Mesodermal cell (in vitro differentiated cells): ENCODE results near the gene EXOC3L2.
"Not testable (repeated sequence)": the region's sequence is repeated elsewhere in the genome, so short reads cannot be mapped to it uniquely, and the experiment has no call there.

Experiments used
- H3K27ac ChIP-seq: 2 replicates; pipeline ENCODE4 v1.7.0; 2013; ENCODE audit warnings: mild to moderate bottlenecking, low read depth, low read length, moderate library complexity; ENCODE audit not compliant: severe bottlenecking
- H3K36me3 ChIP-seq: 2 replicates; pipeline ENCODE4 v1.7.1; 2013; ENCODE audit warnings: mild to moderate bottlenecking, low read length, moderate library complexity; ENCODE audit not compliant: control insufficient read depth, insufficient read depth
- H3K4me1 ChIP-seq: one replicate; pipeline ENCODE4 v1.7.1; 2013; ENCODE audit warnings: mild to moderate bottlenecking, low read length; ENCODE audit not compliant: insufficient read depth, control insufficient read depth, poor library complexity, severe bottlenecking
- H3K4me3 ChIP-seq: 2 replicates; pipeline ENCODE4 v1.7.0; 2013; ENCODE audit warnings: low read length, control low read depth, mild to moderate bottlenecking; ENCODE audit not compliant: insufficient read depth, poor library complexity, severe bottlenecking; ENCODE audit errors: extremely low read depth
- H3K9me3 ChIP-seq: 2 replicates; pipeline ENCODE4 v1.7.1; 2013; ENCODE audit warnings: mild to moderate bottlenecking, low read length, moderate library complexity; ENCODE audit not compliant: control insufficient read depth
- WGBS, 2 experiments: methylation state at CpG; one replicate each; pipeline ENCODE4 v1.1.5; 2013; ENCODE audit warnings: missing lambda C conversion rate in 2 of 2; ENCODE audit not compliant: insufficient coverage in 2 of 2; 5-methylcytosine and 5-hydroxymethylcytosine counted together

The EXOC3L2 gene

DNA sequence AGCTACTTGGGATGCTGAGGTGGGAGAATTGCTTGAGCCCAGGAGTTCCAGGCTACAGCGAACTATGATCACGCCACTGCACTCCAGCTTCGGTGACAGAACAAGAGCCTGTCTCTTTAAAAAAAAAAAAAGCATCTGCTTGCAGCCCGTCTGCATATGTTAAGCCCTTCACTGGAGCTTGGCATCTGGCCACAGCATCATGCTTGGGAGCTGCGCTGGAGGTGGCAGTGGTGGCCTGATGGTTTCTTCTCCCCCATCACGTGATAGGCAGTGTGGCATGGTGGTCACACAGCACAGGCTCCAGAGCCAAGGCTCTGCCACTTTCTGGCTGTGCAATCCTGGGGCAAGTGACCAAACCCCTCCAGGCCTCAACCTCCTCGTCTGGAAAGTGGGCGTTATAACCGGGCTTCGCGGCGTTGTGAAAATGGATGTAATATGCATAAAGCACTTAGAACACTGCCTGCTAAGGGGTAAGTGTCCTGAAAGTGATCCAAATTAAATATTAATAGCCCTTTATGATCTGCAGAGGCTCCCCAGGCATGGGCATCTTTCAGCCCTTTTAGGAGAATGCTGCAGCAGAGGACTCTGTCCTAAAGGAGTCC is 30.3 kb upstream of the EXOC3L2 start:
- 86 to 95% methylated on average over 7 to 8 of the region's 12 CpGs for WGBS, 2 experiments
- H3K27ac ChIP-seq, result no peak overlapping the region

GRCh38 chr19:45273521-45273855 is 28.3 kb upstream of the EXOC3L2 start:
- Histone ChIP-seq H3K36me3 (peaks cover 91% of the 10 kb centered on the region), H3K4me3 (no peak overlapping the region), H3K27ac (no peak overlapping the region), H3K9me3 (no peaks in the 10 kb centered on the region), H3K4me1 (peaks cover 3% of the 10 kb centered on the region)
- 95% methylated on average over 14 of the region's 14 CpGs for WGBS, 2 experiments

More for the DNA sequence above, 30.3 kb upstream of the EXOC3L2 start:
- H3K9me3 ChIP-seq, result no peaks in the 10 kb centered on the region
- peaks cover 92% of the 10 kb centered on the region for H3K36me3 ChIP-seq
- no peak overlapping the region for H3K4me3 ChIP-seq
- peaks cover 8% of the 10 kb centered on the region for H3K4me1 ChIP-seq

DNA sequence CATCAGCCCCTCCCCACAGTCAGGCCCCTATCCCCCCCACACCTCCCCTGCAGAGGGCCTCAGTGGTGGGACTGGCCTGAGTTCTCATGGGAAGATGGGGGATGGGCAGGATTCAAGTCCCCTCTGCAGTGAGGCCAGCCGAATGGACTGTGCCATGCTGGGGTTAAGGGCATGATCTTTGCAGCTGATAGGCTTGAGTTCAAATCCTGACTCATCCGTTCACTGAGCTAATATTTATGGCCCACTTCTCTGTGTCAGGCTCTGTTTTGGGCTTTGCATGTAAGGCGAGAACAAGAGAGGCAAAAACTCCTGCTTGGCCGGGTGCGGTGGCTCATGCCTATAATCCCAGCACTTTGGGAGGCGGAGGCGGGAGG is 26.5 kb upstream of the EXOC3L2 start:
- WGBS, 2 experiments, result 82 to 85% methylated on average over 7 of the region's 7 CpGs
- Histone ChIP-seq H3K9me3 (no peaks in the 10 kb centered on the region), H3K4me3 (no peak overlapping the region), H3K4me1 (peaks cover 3% of the 10 kb centered on the region), H3K36me3 (peaks cover 92% of the 10 kb centered on the region), H3K27ac (no peak overlapping the region)

- WGBS, 2 experiments, result 93 to 95% methylated on average over 15 to 17 of the region's 21 CpGs
- Histone ChIP-seq H3K36me3 (peaks cover 90% of the 10 kb centered on the region), H3K4me3 (no peak overlapping the region), H3K27ac (no peak overlapping the region), H3K9me3 (no peaks in the 10 kb centered on the region), H3K4me1 (peaks cover 3% of the 10 kb centered on the region)
These were observed 26.0 kb upstream of the EXOC3L2 start for GRCh38 chr19:45271098-45271734.

DNA sequence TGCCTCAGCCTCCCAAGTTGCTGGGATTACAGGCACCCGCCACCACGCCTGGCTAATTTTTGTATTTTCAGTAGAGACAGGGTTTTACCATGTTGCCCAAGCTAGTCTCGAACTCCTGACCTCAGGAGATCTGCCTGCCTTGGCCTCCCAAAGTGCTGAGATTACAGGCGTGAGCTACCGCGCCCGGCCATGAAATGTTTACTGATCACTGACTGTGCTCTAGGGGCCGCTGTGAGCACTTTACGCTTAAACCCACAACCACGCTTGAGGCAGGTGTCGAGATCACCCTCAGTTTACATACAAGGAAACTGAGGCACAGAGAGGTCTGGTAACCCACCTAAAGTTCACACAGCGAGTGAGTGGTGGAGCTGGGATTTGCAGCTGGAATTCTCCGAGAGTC is 24.7 kb upstream of the EXOC3L2 start:
- not testable (repeated sequence) for H3K4me3 ChIP-seq, H3K27ac ChIP-seq, H3K9me3 ChIP-seq, H3K4me1 ChIP-seq
- peaks cover 90% of the 10 kb centered on the region for H3K36me3 ChIP-seq
- WGBS, 2 experiments, result 87 to 89% methylated on average over 13 of the region's 13 CpGs

GRCh38 chr19:45267296-45267695 is 22.1 kb upstream of the EXOC3L2 start:
- no peak overlapping the region for H3K27ac ChIP-seq
- no peaks in the 10 kb centered on the region for H3K9me3 ChIP-seq
- peaks cover under 1% of the 10 kb centered on the region for H3K4me1 ChIP-seq
- 95 to 96% methylated on average over 8 to 12 of the region's 12 CpGs for WGBS, 2 experiments
- no peak overlapping the region for H3K4me3 ChIP-seq
- H3K36me3 ChIP-seq, result peaks cover 80% of the 10 kb centered on the region

- Histone ChIP-seq H3K4me1 (no peaks in the 10 kb centered on the region), H3K27ac (no peak overlapping the region), H3K9me3 (no peaks in the 10 kb centered on the region), H3K4me3 (no peak overlapping the region), H3K36me3 (peaks cover 75% of the 10 kb centered on the region)
- 95 to 100% methylated on average over 4 to 5 of the region's 5 CpGs for WGBS, 2 experiments
These were observed 20.2 kb upstream of the EXOC3L2 start for GRCh38 chr19:45265375-45265774.

DNA sequence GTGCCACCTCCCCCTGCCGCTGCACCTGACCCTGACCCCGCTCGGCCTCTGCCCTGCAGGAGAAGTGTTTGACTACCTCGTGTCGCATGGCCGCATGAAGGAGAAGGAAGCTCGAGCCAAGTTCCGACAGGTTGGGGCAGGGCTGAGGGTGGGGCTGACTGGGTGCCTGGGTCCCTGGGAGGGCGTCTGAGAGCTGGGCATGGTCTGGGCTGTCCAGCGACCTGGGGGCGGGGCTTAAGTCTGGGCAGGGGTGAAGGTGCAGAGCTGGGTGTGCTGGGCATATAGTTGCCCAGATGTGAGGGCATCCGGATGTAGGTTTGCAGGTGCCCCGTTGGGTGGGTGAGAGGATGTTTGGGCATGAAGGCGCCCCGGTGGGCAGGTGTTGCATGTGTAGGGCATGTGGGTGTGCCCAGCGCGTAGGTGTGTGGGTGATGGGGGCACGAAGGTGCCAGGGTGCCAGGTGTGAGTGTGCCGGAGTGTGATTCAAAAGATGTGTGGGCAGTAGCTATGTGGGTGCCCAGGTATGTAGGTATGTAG is 19.6 kb upstream of the EXOC3L2 start:
- Histone ChIP-seq H3K4me1 (no peaks in the 10 kb centered on the region), H3K9me3 (no peaks in the 10 kb centered on the region), H3K36me3 (peaks cover 72% of the 10 kb centered on the region), H3K27ac (no peak overlapping the region), H3K4me3 (no peak overlapping the region)
- WGBS, 2 experiments, result 97 to 99% methylated on average over 10 to 18 of the region's 19 CpGs

DNA sequence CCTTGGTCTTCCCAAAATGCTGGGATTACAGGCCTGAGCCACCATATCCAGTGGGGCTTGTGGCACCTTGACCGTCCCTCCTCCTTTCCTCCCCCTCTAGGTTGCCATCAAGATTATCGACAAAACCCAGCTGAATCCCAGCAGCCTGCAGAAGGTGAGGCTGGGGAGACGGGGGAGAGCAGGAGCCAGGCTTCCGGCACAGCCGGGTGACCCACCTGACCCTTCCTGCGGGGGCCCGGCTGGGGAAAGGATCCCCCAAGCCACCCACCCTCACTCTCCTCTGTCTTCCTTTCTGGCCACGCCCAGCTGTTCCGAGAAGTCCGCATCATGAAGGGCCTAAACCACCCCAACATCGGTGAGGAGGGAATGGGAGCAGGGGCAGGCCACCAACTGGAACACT is 17.8 kb upstream of the EXOC3L2 start:
- Histone ChIP-seq H3K27ac (no peak overlapping the region), H3K36me3 (peaks cover 67% of the 10 kb centered on the region), H3K4me3 (no peak overlapping the region), H3K9me3 (no peaks in the 10 kb centered on the region), H3K4me1 (no peaks in the 10 kb centered on the region)
- 94 to 100% methylated on average over 5 to 7 of the region's 11 CpGs for WGBS, 2 experiments

DNA sequence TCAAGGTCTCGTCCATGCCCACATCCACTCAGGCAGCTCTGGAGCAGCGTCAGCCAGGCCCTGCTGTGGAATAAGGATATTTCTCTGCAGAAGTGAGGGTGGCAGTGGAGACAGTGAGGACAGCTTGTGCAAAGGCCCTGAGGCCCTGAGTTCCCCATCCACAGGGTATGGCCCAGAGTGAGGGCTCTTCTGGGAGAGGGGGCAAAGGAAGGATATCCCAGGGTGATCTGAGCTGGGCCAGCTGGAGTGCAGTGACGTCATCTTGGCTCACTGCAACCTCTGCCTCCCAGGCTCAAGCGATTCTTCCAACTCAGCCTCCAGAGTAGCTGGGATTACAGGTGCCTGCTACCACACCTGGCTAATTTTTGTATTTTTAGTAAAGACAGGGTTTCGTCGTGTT is 17.4 kb upstream of the EXOC3L2 start:
- Histone ChIP-seq H3K36me3 (peaks cover 62% of the 10 kb centered on the region), H3K27ac (no peak overlapping the region), H3K4me3 (no peak overlapping the region), H3K4me1 (no peaks in the 10 kb centered on the region), H3K9me3 (no peaks in the 10 kb centered on the region)
- WGBS, 2 experiments, result 93 to 95% methylated on average over 4 to 6 of the region's 6 CpGs

GRCh38 chr19:45258862-45259261 is 13.7 kb upstream of the EXOC3L2 start:
- peaks cover 55% of the 10 kb centered on the region for H3K36me3 ChIP-seq
- 91 to 96% methylated on average over 15 to 18 of the region's 19 CpGs for WGBS, 2 experiments

More at GRCh38 chr19:45258862-45259261, 13.7 kb upstream of the EXOC3L2 start:
- H3K27ac ChIP-seq, result no peak overlapping the region
- H3K9me3 ChIP-seq, result no peaks in the 10 kb centered on the region
- no peak overlapping the region for H3K4me3 ChIP-seq
- no peaks in the 10 kb centered on the region for H3K4me1 ChIP-seq
